HG03469 (cell line): ENCODE results near the gene ZNF516.

Source experiments
- ATAC-seq: cut with Tn5 transposase; IDR thresholded peaks from one replicate; pipeline ENCODE4 v1.9.1; 2021; ENCODE audit warnings: mild to moderate bottlenecking, moderate library complexity, moderate number of reproducible peaks; ENCODE audit not compliant: unreplicated experiment

The ZNF516 gene

GRCh38 chr18:76369791-76370190, 125.3 kb downstream of the ZNF516 start:
- no peak for ATAC-seq

GRCh38 chr18:76368976-76369375, 126.1 kb downstream of the ZNF516 start:
- ATAC-seq, result no peak

- ATAC-seq, result no peak
These were observed 126.8 kb downstream of the ZNF516 start for GRCh38 chr18:76368271-76368670.

- ATAC-seq, result no peak
These were observed 127.6 kb downstream of the ZNF516 start for GRCh38 chr18:76367168-76368125.

- no peak for ATAC-seq
These were observed 129.5 kb downstream of the ZNF516 start for GRCh38 chr18:76365561-76365960.

GRCh38 chr18:76364282-76365259, 130.5 kb downstream of the ZNF516 start:
- peak; percentile 81 for ATAC-seq

GRCh38 chr18:76363436-76364120, 131.5 kb downstream of the ZNF516 start:
- no peak for ATAC-seq

- no peak for ATAC-seq
These were observed 132.4 kb downstream of the ZNF516 start for GRCh38 chr18:76362676-76363075.

- no peak for ATAC-seq
These were observed 133.8 kb downstream of the ZNF516 start for GRCh38 chr18:76361219-76361618.

GRCh38 chr18:76359909-76360308, 135.1 kb downstream of the ZNF516 start:
- ATAC-seq, result no peak

GRCh38 chr18:76358774-76359173, 136.3 kb downstream of the ZNF516 start:
- no peak for ATAC-seq

- ATAC-seq, result no peak
These were observed 137.3 kb downstream of the ZNF516 start for GRCh38 chr18:76357585-76358260.

GRCh38 chr18:76357174-76357573, 137.9 kb downstream of the ZNF516 start:
- no peak for ATAC-seq

- ATAC-seq, result no peak
These were observed 138.4 kb downstream of the ZNF516 start for GRCh38 chr18:76356666-76357065.

- no peak for ATAC-seq
These were observed 140.7 kb downstream of the ZNF516 start for GRCh38 chr18:76354348-76354747.

GRCh38 chr18:76353500-76353899, 141.5 kb downstream of the ZNF516 start:
- ATAC-seq, result no peak

GRCh38 chr18:76353046-76353445, 142.0 kb downstream of the ZNF516 start:
- no peak for ATAC-seq

GRCh38 chr18:76351961-76352581, 143.0 kb downstream of the ZNF516 start:
- no peak for ATAC-seq

- no peak for ATAC-seq
These were observed 144.7 kb downstream of the ZNF516 start for GRCh38 chr18:76350134-76351025.
